ENCODE measurements around the gene DDX10. TPM values are rescaled to one million over a fixed set of nuclear protein-coding genes. Genes with fewer than 3 reads are reported as not detected.

DDX10 gene
- total and polyA plus RNA-seq, 10 donors = 17.5 to 39.3 (median 23.0) TPM

DNA sequence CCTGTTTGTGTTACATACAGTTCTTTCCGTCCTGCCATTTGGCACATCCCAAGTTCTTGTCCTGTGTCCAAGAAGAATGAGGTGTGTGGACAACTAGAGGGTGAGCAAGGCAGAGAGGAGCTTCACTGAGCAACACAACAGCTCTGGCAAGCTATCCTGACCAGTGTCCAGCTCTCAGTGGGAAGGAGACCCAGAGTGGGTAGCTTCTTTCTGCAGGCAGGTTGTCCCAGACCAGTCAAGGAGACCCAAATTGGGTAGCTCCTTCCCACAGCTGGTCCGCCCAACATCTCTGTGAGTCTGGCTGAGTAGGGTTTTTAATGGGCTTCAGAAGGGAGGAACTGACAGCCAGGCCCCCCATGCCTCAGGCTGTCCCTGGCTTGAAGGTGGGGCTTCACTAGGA is 36.1 kb upstream of the DDX10 start:
- WGBS, 5 donors = 83 to 96% (median 86%) methylated on average over 1 to 2 of the region's 2 CpGs
- H3K27ac ChIP-seq = no peak overlapping the region
- intact Hi-C loops (cut with DNase I; ENCODE audit: low total_unique reads) = no loop called here
- H3K4me3 ChIP-seq = no peak overlapping the region
- no peaks in the 10 kb centered on the region for H3K4me1 ChIP-seq
- no peaks in the 10 kb centered on the region for H3K36me3 ChIP-seq
- peaks cover 0 to 19% (median 14%) of the 10 kb centered on the region in 8 donors for H3K9me3 ChIP-seq
- DNase-seq = no peak
- H3K27me3 ChIP-seq (replicated peaks in 1 of 7) = peaks cover 0 to 7% (median 0%) of the 10 kb centered on the region in 7 donors
- TF ChIP-seq CTCF (IDR thresholded peaks at IDR 0.05 in 8 of 11, conservative IDR thresholded peaks at IDR 0.05 in 3 of 11) = no peak
- TF ChIP-seq POLR2AphosphoS5 (IDR thresholded peaks at IDR 0.05) = no peak
- no peak for TF ChIP-seq POLR2A (IDR thresholded peaks at IDR 0.05)

DNA sequence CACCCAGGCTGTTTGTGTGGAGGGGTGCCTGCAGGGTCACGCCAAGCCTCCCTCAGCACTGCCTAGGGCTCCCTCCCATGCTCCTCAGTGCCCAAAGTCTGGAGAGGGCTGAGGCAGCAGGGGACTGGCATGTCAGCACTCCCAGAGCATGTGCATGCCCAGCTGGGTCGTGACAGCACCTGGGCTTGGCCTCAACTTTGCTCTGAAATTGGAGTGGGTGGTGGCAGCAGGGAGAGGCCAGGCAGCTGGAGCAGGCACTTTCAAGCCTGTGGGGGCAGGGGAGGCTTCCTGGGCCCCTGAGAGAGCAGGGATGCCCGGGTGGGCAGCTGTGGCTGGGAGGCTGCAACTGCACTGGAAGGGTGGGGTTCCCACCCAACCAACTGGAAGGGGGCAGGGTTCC is 35.6 kb upstream of the DDX10 start:
- intact Hi-C loops (cut with DNase I; ENCODE audit: low total_unique reads) = no loop called here
- WGBS, 5 donors = 59 to 89% (median 78%) methylated on average over 3 of the region's 3 CpGs

DNA sequence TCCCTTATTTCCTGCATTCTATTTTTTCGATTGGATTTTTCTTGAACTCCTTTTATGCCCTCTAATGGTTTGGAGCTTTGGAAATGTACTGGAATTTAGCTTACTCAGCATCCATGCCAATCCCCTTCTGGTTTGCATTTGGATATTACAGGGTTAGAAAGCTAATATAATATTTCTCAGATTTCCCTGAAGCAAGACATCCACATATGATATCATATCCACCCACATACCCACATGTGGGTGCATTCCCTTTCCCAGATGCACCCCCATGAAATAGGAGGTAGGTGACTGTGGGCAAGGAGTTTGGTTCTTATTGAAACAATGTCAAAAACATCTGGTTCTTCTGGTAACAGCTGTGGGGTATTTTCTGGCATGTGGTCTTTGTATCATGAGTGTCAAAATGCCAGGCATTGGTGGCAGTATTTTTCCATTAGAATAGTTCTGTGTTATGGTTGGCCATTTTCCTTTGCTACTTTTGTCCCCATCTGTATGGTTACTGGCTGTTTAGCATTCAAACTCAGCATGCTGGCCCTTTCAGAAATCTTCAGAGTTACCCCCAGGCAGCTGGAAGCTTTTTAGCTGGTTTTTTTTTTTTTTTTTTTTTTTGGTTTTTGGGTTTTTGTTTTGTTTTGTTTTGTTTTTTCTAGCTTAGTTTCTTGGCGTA is 32.7 kb upstream of the DDX10 start:
- H3K36me3 ChIP-seq = no peaks in the 10 kb centered on the region
- peaks cover 0 to 7% (median 0%) of the 10 kb centered on the region in 7 donors for H3K27me3 ChIP-seq (replicated peaks in 1 of 7)
- H3K4me1 ChIP-seq = no peaks in the 10 kb centered on the region
- no peak overlapping the region for H3K27ac ChIP-seq
- DNase-seq = no peak
- 78 to 91% (median 86%) methylated on average over 2 of the region's 2 CpGs for WGBS, 5 donors
- TF ChIP-seq POLR2A (IDR thresholded peaks at IDR 0.05) (no peak), POLR2AphosphoS5 (IDR thresholded peaks at IDR 0.05) (no peak), CTCF (IDR thresholded peaks at IDR 0.05 in 8 of 11, conservative IDR thresholded peaks at IDR 0.05 in 3 of 11) (no peak)
- peaks cover 0 to 19% (median 14%) of the 10 kb centered on the region in 8 donors for H3K9me3 ChIP-seq
- no peak overlapping the region for H3K4me3 ChIP-seq
- intact Hi-C loops (cut with DNase I; ENCODE audit: low total_unique reads) = no loop called here

More for the DNA sequence above, 35.6 kb upstream of the DDX10 start:
- Histone ChIP-seq H3K4me1 (no peaks in the 10 kb centered on the region), H3K27me3 (replicated peaks in 1 of 7) (peaks cover 0 to 7% (median 0%) of the 10 kb centered on the region in 7 donors), H3K27ac (no peak overlapping the region), H3K36me3 (no peaks in the 10 kb centered on the region), H3K9me3 (peaks cover 0 to 19% (median 14%) of the 10 kb centered on the region in 8 donors), H3K4me3 (no peak overlapping the region)
- TF ChIP-seq POLR2AphosphoS5 (IDR thresholded peaks at IDR 0.05) (no peak), POLR2A (IDR thresholded peaks at IDR 0.05) (no peak), CTCF (IDR thresholded peaks at IDR 0.05 in 8 of 11, conservative IDR thresholded peaks at IDR 0.05 in 3 of 11) (no peak)
- DNase-seq = no peak

DNA sequence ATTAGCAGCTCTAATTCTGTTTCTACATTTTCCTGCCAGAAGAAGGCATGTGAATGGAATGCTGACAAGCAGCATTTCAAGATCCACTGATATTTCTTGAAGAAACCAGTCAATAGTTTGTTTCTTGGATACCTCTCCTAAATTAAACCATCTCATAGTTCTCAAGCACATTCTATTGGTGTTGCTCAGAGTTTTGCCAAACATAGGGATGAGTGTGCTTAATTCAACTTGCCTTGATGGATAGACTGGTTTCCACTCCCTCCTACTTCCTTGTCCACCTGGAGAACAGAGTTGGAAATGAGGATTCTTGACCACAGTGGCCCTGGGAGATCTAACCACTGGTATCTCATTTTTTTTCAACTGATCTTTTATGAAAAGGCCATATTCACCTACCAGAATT is 29.8 kb upstream of the DDX10 start:
- H3K9me3 ChIP-seq = peaks cover 0 to 2% (median 0%) of the 10 kb centered on the region in 8 donors
- H3K4me3 ChIP-seq = no peak overlapping the region
- no peak for DNase-seq
- no peak for TF ChIP-seq POLR2A (IDR thresholded peaks at IDR 0.05)
- no peak for TF ChIP-seq POLR2AphosphoS5 (IDR thresholded peaks at IDR 0.05)
- TF ChIP-seq CTCF (IDR thresholded peaks at IDR 0.05 in 8 of 11, conservative IDR thresholded peaks at IDR 0.05 in 3 of 11) = no peak
- intact Hi-C loops (cut with DNase I; ENCODE audit: low total_unique reads) = no loop called here
- no peaks in the 10 kb centered on the region for H3K4me1 ChIP-seq
- no peaks in the 10 kb centered on the region for H3K36me3 ChIP-seq
- H3K27ac ChIP-seq = no peak overlapping the region
- peaks cover 0 to 5% (median 0%) of the 10 kb centered on the region in 7 donors for H3K27me3 ChIP-seq (replicated peaks in 1 of 7)

Data from spleen (tissue), 11 donors.